Measurements from ENCODE around the gene TCAIM. TPM values are rescaled to one million over a fixed set of nuclear protein-coding genes. Genes with fewer than 3 reads are reported as not detected.

Gene TCAIM
- total RNA-seq, 2 donors from 2014 or later: 23.2 to 26.3 TPM

DNA sequence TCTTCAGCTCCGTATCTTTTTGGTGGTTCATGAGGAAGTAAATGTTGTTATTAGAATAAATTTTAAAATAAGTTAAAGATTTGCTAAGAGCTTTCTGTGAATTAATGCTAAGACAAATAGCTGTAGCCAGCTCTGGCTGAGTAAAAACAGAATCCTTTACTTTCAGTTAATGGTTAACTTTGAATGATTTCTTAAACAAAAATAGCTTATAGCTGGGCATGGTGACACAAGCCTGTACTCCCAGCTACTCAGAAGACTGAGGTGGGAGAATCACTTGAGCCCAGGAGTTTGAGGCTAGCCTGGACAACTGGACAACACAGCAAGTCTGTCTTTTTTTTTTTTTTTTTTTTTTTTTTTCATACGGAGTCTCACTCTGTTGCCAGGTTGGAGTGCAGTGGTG lies 25.0 kb downstream of the TCAIM start:
- Mint-ChIP-seq H3K27me3 (ENCODE audit: insufficient read depth) (no peaks in the 10 kb centered on the region), H3K36me3 (ENCODE audit: low read depth) (peaks cover 15% of the 10 kb centered on the region), H3K9me3 (no peaks in the 10 kb centered on the region), H3K4me3 (no peak overlapping the region), H3K4me1 (peaks cover 15% of the 10 kb centered on the region), H3K27ac (no peak overlapping the region)
- Histone ChIP-seq H3K4me3 (ENCODE audit: low read length) (no peak overlapping the region), H3K27me3 (ENCODE audit: control insufficient read depth, insufficient read depth, low read length, poor library complexity, severe bottlenecking) (no peaks in the 10 kb centered on the region), H3K9me3 (ENCODE audit: control insufficient read depth, low read length) (no peaks in the 10 kb centered on the region), H3K36me3 (ENCODE audit: control insufficient read depth, insufficient read depth, low read length) (peaks cover 11% of the 10 kb centered on the region), H3K9ac (ENCODE audit: extremely low read depth, low read length, poor library complexity, severe bottlenecking) (no peak overlapping the region), H3K4me1 (ENCODE audit: control insufficient read depth, insufficient read depth, low read length) (no peaks in the 10 kb centered on the region), H3K27ac (ENCODE audit: low read depth, low read length) (no peak overlapping the region)
- TF ChIP-seq, protein P1, sequence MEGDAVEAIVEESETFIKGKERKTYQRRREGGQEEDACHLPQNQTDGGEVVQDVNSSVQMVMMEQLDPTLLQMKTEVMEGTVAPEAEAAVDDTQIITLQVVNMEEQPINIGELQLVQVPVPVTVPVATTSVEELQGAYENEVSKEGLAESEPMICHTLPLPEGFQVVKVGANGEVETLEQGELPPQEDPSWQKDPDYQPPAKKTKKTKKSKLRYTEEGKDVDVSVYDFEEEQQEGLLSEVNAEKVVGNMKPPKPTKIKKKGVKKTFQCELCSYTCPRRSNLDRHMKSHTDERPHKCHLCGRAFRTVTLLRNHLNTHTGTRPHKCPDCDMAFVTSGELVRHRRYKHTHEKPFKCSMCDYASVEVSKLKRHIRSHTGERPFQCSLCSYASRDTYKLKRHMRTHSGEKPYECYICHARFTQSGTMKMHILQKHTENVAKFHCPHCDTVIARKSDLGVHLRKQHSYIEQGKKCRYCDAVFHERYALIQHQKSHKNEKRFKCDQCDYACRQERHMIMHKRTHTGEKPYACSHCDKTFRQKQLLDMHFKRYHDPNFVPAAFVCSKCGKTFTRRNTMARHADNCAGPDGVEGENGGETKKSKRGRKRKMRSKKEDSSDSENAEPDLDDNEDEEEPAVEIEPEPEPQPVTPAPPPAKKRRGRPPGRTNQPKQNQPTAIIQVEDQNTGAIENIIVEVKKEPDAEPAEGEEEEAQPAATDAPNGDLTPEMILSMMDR (conservative IDR thresholded peaks at IDR 0.05): no peak
- DNase-seq: no peak
- 80 to 91% methylated on average over 1 to 2 of the region's 2 CpGs for WGBS, 2 experiments (ENCODE audit: insufficient coverage in 1 of 2, insufficient read length in 1 of 2)

DNA sequence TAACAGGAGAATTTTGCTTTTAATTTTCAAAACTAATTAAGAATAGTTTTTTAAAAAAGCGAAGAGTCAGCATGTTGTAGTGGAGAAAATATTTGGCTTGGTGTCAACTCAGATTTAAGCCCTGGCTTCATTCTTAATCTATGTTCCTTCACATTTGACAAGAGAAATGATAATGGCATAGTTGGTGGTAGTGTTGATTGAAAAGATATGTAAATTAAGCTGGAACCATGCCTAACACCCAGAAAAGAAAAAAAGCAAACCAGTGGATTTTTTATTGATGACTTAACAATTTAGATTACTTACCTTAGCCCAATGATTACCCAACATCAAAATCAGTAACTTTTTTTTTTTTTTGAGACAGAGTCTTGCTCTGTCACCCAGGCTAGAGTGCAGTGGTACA lies 27.4 kb downstream of the TCAIM start:
- no peaks in the 10 kb centered on the region for H3K27me3 Mint-ChIP-seq (ENCODE audit: insufficient read depth)
- no peaks in the 10 kb centered on the region for H3K27me3 ChIP-seq (ENCODE audit: control insufficient read depth, insufficient read depth, low read length, poor library complexity, severe bottlenecking)
- no peak overlapping the region for H3K4me3 ChIP-seq (ENCODE audit: low read length)
- H3K9me3 Mint-ChIP-seq: no peaks in the 10 kb centered on the region
- peaks cover 11% of the 10 kb centered on the region for H3K36me3 ChIP-seq (ENCODE audit: control insufficient read depth, insufficient read depth, low read length)
- H3K4me1 Mint-ChIP-seq: peaks cover 4% of the 10 kb centered on the region
- H3K4me1 ChIP-seq (ENCODE audit: control insufficient read depth, insufficient read depth, low read length): no peaks in the 10 kb centered on the region
- no peak for DNase-seq
- no peak overlapping the region for H3K9ac ChIP-seq (ENCODE audit: extremely low read depth, low read length, poor library complexity, severe bottlenecking)
- no peak overlapping the region for H3K27ac ChIP-seq (ENCODE audit: low read depth, low read length)
- H3K9me3 ChIP-seq (ENCODE audit: control insufficient read depth, low read length): no peaks in the 10 kb centered on the region
- H3K4me3 Mint-ChIP-seq: no peak overlapping the region
- WGBS, 2 experiments (ENCODE audit: insufficient coverage in 1 of 2, insufficient read length in 1 of 2): 86 to 89% methylated on average over 1 of the region's 1 CpG
- H3K27ac Mint-ChIP-seq: no peak overlapping the region
- TF ChIP-seq, protein P1 (conservative IDR thresholded peaks at IDR 0.05): no peak
- peaks cover 19% of the 10 kb centered on the region for H3K36me3 Mint-ChIP-seq (ENCODE audit: low read depth)

DNA sequence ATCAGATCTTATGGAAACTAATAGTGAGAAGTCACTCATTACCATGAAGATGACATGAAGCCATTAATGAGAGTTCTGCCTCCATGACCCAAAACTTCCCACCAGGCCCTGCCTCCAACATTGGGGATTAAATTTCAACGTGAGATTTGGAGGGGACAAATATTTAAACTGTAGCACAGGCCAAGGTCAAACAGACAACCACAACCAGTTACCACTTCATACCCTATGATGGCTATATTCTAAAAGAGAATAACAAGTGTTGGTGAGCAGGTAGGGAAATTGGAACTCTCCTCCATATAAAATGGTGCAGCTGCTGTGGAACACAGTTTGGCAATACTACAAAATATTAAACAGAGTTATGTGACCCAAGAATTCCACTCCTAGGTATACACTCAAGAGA lies 36.9 kb downstream of the TCAIM start:
- Mint-ChIP-seq H3K27me3 (ENCODE audit: insufficient read depth) (no peaks in the 10 kb centered on the region), H3K4me1 (no peaks in the 10 kb centered on the region), H3K36me3 (ENCODE audit: low read depth) (peaks cover 34% of the 10 kb centered on the region), H3K4me3 (no peak overlapping the region), H3K27ac (no peak overlapping the region), H3K9me3 (peaks cover 32% of the 10 kb centered on the region)
- no peak for DNase-seq
- Histone ChIP-seq H3K4me1 (ENCODE audit: control insufficient read depth, insufficient read depth, low read length) (no peaks in the 10 kb centered on the region), H3K36me3 (ENCODE audit: control insufficient read depth, insufficient read depth, low read length) (peaks cover 4% of the 10 kb centered on the region), H3K27me3 (ENCODE audit: control insufficient read depth, insufficient read depth, low read length, poor library complexity, severe bottlenecking) (no peaks in the 10 kb centered on the region), H3K9ac (ENCODE audit: extremely low read depth, low read length, poor library complexity, severe bottlenecking) (no peak overlapping the region), H3K9me3 (ENCODE audit: control insufficient read depth, low read length) (peaks cover 14% of the 10 kb centered on the region), H3K4me3 (ENCODE audit: low read length) (no peak overlapping the region), H3K27ac (ENCODE audit: low read depth, low read length) (no peak overlapping the region)
- WGBS, 2 experiments (ENCODE audit: insufficient coverage in 1 of 2, insufficient read length in 1 of 2): 100% methylated on average over 1 of the region's 1 CpG; no CpG with 5 or more reads in 1 of the 2 experiments
- TF ChIP-seq, protein P1 (conservative IDR thresholded peaks at IDR 0.05): no peak
